H1 (cell line): ENCODE results near the gene ATP11C. TPM values are rescaled to one million over a fixed set of nuclear protein-coding genes. Genes with fewer than 3 reads are reported as not detected.

ENCODE experiments used
- CTCF ChIA-PET: fragments of 300-600 bp; sonication (Branson Sonifier 250); formaldehyde crosslinking; loops from one replicate; lab custom pipeline; 2021; ENCODE audit not compliant: partially characterized antibody; lab: Charles Lee
- POLR2A ChIA-PET: fragments of 300-600 bp; sonication (Branson Sonifier 250); formaldehyde crosslinking; loops from one replicate; lab custom pipeline; 2021; ENCODE audit warnings: inconsistent platforms; ENCODE audit not compliant: partially characterized antibody; lab: Charles Lee
- DNase-seq, 2 experiments: peaks; one replicate each; pipeline versions ENCODE4 v3.0.0 to v3.0.0-alpha.2; 2010 to 2022; ENCODE audit warnings: low spot score in 2 of 2, low read depth in 1 of 2, mixed read lengths in 1 of 2
- FAIRE-seq: peaks from 2 replicates; lab custom pipeline; 2011; peaks lifted over from hg19 to GRCh38; lab: Jason Lieb, UNC
- H2AFZ ChIP-seq: 2 replicates; pipeline ENCODE4 v1.8.1; 2012; ENCODE audit warnings: low read length, inconsistent platforms
- H2AK5ac ChIP-seq: 2 replicates; pipeline ENCODE4 v1.6.1; 2013; ENCODE audit warnings: low read depth, low read length
- H2BK120ac ChIP-seq: replicated peaks from 2 replicates; pipeline ENCODE3; 2013; ENCODE audit warnings: low read depth, low read length, inconsistent platforms
- H2BK12ac ChIP-seq: 2 replicates; pipeline ENCODE4 v1.6.1; 2013; ENCODE audit warnings: low read depth, low read length
- H2BK15ac ChIP-seq: 2 replicates; pipeline ENCODE4 v1.6.1; 2013; ENCODE audit warnings: low read length
- H2BK20ac ChIP-seq: 2 replicates; pipeline ENCODE4 v1.6.1; 2013; ENCODE audit warnings: low read length
- H2BK5ac ChIP-seq: 2 replicates; pipeline ENCODE4 v1.6.1; 2013; ENCODE audit warnings: low read depth, low read length
- H3K14ac ChIP-seq: 2 replicates; pipeline ENCODE4 v1.6.1; 2013; ENCODE audit warnings: inconsistent platforms; ENCODE audit not compliant: insufficient read length
- H3K18ac ChIP-seq: 2 replicates; pipeline ENCODE4 v1.6.1; 2013; ENCODE audit warnings: low read length; ENCODE audit errors: extremely low read depth
- H3K23ac ChIP-seq: 2 replicates; pipeline ENCODE4 v1.6.1; 2013; ENCODE audit warnings: inconsistent platforms; ENCODE audit not compliant: insufficient read length
- H3K23me2 ChIP-seq: 2 replicates; pipeline ENCODE4 v1.6.1; 2013; ENCODE audit warnings: low read depth, low read length
- H3K27ac ChIP-seq: 2 replicates; pipeline ENCODE4 v1.6.1; 2011; ENCODE audit warnings: low read depth, low read length, inconsistent platforms
- H3K27me3 ChIP-seq, 4 experiments: replicated peaks in 1 of 4; 1 replicate in 1 of 4; 2 replicates in 3 of 4; pipeline versions ENCODE4 v1.6.1 to v1.8.1; 2011 to 2013; ENCODE audit warnings: low read length in 3 of 4, mild to moderate bottlenecking in 3 of 4, inconsistent platforms in 2 of 4, mixed read lengths in 2 of 4, moderate library complexity in 1 of 4; ENCODE audit not compliant: control insufficient read depth in 3 of 4, insufficient read depth in 3 of 4; ENCODE audit errors: extremely low read depth in 1 of 4
- H3K36me3 ChIP-seq, 4 experiments: 2 replicates each; pipeline versions ENCODE4 v1.6.1 to v1.8.1; 2011 to 2013; ENCODE audit warnings: mild to moderate bottlenecking in 4 of 4, low read length in 3 of 4, moderate library complexity in 2 of 4, control low read depth in 1 of 4, inconsistent platforms in 1 of 4; ENCODE audit not compliant: insufficient read depth in 4 of 4, control insufficient read depth in 2 of 4
- H3K4ac ChIP-seq: replicated peaks from 2 replicates; pipeline ENCODE3; 2013; ENCODE audit warnings: low read length, low read depth, mixed read lengths, inconsistent platforms; ENCODE audit not compliant: insufficient read length
- H3K4me1 ChIP-seq, 4 experiments: replicated peaks in 1 of 4; 1 replicate in 1 of 4; 2 replicates in 3 of 4; pipeline versions ENCODE4 v1.6.1 to v1.8.1; 2011 to 2013; ENCODE audit warnings: low read length in 3 of 4, inconsistent platforms in 2 of 4, mixed read lengths in 1 of 4; ENCODE audit not compliant: insufficient read depth in 4 of 4, control insufficient read depth in 3 of 4
- H3K4me2 ChIP-seq, 2 experiments: 2 replicates each; pipeline versions ENCODE4 v1.6.1 to v1.8.1; 2011 to 2013; ENCODE audit warnings: low read depth in 2 of 2, low read length in 2 of 2, control low read depth in 1 of 2, inconsistent platforms in 1 of 2, mild to moderate bottlenecking in 1 of 2; ENCODE audit not compliant: insufficient read depth in 1 of 2
- H3K4me3 ChIP-seq, 4 experiments: fragments of 200-600, 300-600 bp in 1 of 4; sonication (generic), shearing (Covaris generic), sonication (Bioruptor Twin) in 1 of 4; 2 replicates each; pipeline versions ENCODE4 v1.5.1 to v1.8.1; 2011 to 2016; ENCODE audit warnings: low read length in 4 of 4, low read depth in 3 of 4, control low read depth in 2 of 4, inconsistent platforms in 2 of 4, mild to moderate bottlenecking in 2 of 4, mixed read lengths in 1 of 4, moderate library complexity in 1 of 4; ENCODE audit not compliant: insufficient read depth in 2 of 4; ENCODE audit errors: extremely low read depth in 1 of 4
- H3K56ac ChIP-seq: replicated peaks from 2 replicates; pipeline ENCODE3; 2013; ENCODE audit warnings: low read depth, mild to moderate bottlenecking, mixed read lengths, low read length, inconsistent platforms; ENCODE audit not compliant: insufficient read length
- H3K79me1 ChIP-seq: 2 replicates; pipeline ENCODE4 v1.6.1; 2013; ENCODE audit warnings: low read depth, low read length, control low read depth
- H3K79me2 ChIP-seq, 2 experiments: 2 replicates each; pipeline versions ENCODE4 v1.6.1 to v1.8.1; 2012 to 2013; ENCODE audit warnings: low read length in 2 of 2, mild to moderate bottlenecking in 2 of 2, inconsistent platforms in 1 of 2; ENCODE audit not compliant: insufficient read depth in 2 of 2, control insufficient read depth in 1 of 2
- H3K9ac ChIP-seq, 4 experiments: replicated peaks in 1 of 4; 1 replicate in 1 of 4; 2 replicates in 3 of 4; pipeline versions ENCODE4 v1.6.1 to v1.8.1; 2011 to 2013; ENCODE audit warnings: low read depth in 3 of 4, low read length in 3 of 4, control low read depth in 2 of 4, mild to moderate bottlenecking in 2 of 4, moderate library complexity in 2 of 4, inconsistent platforms in 1 of 4; ENCODE audit errors: extremely low read depth in 1 of 4
- H3K9me3 ChIP-seq, 2 experiments: 2 replicates each; pipeline versions ENCODE4 v1.6.1 to v1.8.1; 2012 to 2013; ENCODE audit warnings: mild to moderate bottlenecking in 2 of 2, moderate library complexity in 2 of 2, control low read depth in 1 of 2, inconsistent platforms in 1 of 2, low read depth in 1 of 2, low read length in 1 of 2, mixed read lengths in 1 of 2; ENCODE audit not compliant: insufficient read depth in 2 of 2
- H4K20me1 ChIP-seq, 2 experiments: replicated peaks in 1 of 2; 2 replicates each; pipeline versions ENCODE3 to v1.8.1; 2011 to 2013; ENCODE audit warnings: inconsistent platforms in 2 of 2, low read length in 2 of 2, mild to moderate bottlenecking in 1 of 2; ENCODE audit not compliant: insufficient read depth in 2 of 2, control insufficient read depth in 1 of 2
- H4K5ac ChIP-seq: 2 replicates; pipeline ENCODE4 v1.6.1; 2013; ENCODE audit warnings: low read length, low read depth, mixed read lengths, inconsistent platforms; ENCODE audit not compliant: insufficient read length
- H4K8ac ChIP-seq: 2 replicates; pipeline ENCODE4 v1.8.0; 2013; ENCODE audit warnings: mild to moderate bottlenecking, moderate library complexity, low read length, inconsistent platforms; ENCODE audit not compliant: insufficient read depth; ENCODE audit errors: extremely low read depth
- H4K91ac ChIP-seq: replicated peaks from 2 replicates; pipeline ENCODE3; 2013; ENCODE audit warnings: low read length, mixed read lengths, inconsistent platforms; ENCODE audit not compliant: insufficient read length
- ASH2L ChIP-seq: fragments of 200-600, 300-600 bp; sonication (generic); IDR thresholded peaks from one replicate; pipeline ENCODE4 v1.7.1; 2017; ENCODE audit warnings: low read length
- BRCA1 ChIP-seq: IDR thresholded peaks from 2 replicates; pipeline ENCODE4 v1.6.1; 2012; ENCODE audit warnings: low read depth, low read length, improper control_type of control experiment
- GABPA ChIP-seq: IDR thresholded peaks from 2 replicates; pipeline ENCODE4 v1.6.1; 2011; ENCODE audit warnings: mild to moderate bottlenecking, low read length, moderate library complexity, borderline replicate concordance; ENCODE audit not compliant: insufficient read depth
- SAP30 ChIP-seq: fragments of 300-600 bp; sonication (generic); IDR thresholded peaks from 2 replicates; pipeline ENCODE4 v1.7.1; 2012; ENCODE audit warnings: low read length, moderate library complexity, mild to moderate bottlenecking, inconsistent platforms; ENCODE audit not compliant: insufficient read depth, insufficient replicate concordance
- SRF ChIP-seq: IDR thresholded peaks from 2 replicates; pipeline ENCODE4 v1.6.1; 2011; ENCODE audit warnings: mild to moderate bottlenecking, low read depth, low read length, moderate library complexity
- TCF12 ChIP-seq: IDR thresholded peaks from 2 replicates; pipeline ENCODE4 v1.6.1; 2011; ENCODE audit warnings: low read depth, mild to moderate bottlenecking, low read length
- polyA plus RNA-seq, 7 experiments: library from polyadenylated mRNA; depleted of rRNA in 3 of 7; stranded (reverse) in 5 of 7; unstranded in 2 of 7; fragments of >200 nt in 5 of 7; fragments of 200-250 nt in 2 of 7; gene quantifications; 1 replicate in 5 of 7; 2 replicates in 1 of 7; 4 replicates in 1 of 7; pipeline versions ENCODE4 v1.2.1 to v1.2.3, GENCODE V29; 2011 to 2013; ENCODE audit warnings: missing spikeins in 2 of 7, mixed read lengths in 2 of 7
- total RNA-seq: library from RNA; stranded (reverse); fragmentation: NEBNext Ultra II Directional; extraction: Animal tissue kit (Norgen Biotek cat#: 25700); gene quantifications from 2 replicates; pipeline ENCODE4 v1.2.1, GENCODE V29; 2021

Gene ATP11C
- total and polyA plus RNA-seq, 2 of the 8 experiments (the other 6 are each of a cell fraction or from before 2014, with no cell fraction given) = 14.7 to 52.1 TPM

DNA sequence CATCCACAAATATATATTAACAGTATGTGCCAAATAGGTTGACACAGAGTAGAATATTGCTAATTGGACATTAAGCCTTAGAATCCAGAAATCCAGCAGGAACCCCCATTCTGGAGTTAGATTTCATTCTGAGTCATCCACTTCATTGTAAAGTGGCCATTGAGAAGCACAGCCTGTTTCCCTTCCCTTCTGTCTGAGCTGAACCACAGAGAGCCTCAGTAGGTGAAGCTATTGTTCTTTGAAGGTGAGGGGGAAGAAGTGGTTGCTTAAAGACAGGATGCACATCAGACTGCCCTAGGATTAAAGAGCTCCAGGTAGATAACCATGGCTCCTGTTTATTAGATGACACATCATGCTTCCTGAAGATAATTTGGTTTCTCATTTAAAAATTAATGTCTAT lies 194.3 kb downstream of the ATP11C start:
- H2AFZ ChIP-seq = no peak overlapping the region
- H3K27ac ChIP-seq = no peak overlapping the region
- H3K4me2 ChIP-seq = no peak overlapping the region
- H4K20me1 ChIP-seq = no peaks in the 10 kb centered on the region
- ChIA-PET CTCF (interaction anchor here (1.7 kb wide), 1 partner anchor 13 kb away, joined by 6 read pairs; no protein-coding TSS in a partner anchor), POLR2A (no interaction called here)
- H3K23ac ChIP-seq = no peak overlapping the region
- H3K4me1 ChIP-seq = no peaks in the 10 kb centered on the region
- H3K4ac ChIP-seq = no peak overlapping the region
- no peak overlapping the region for H2BK120ac ChIP-seq
- no peak overlapping the region for H2BK20ac ChIP-seq
- H2BK5ac ChIP-seq = no peak overlapping the region
- FAIRE-seq = peak; percentile 42
- H2BK12ac ChIP-seq = no peak overlapping the region
- H3K27me3 ChIP-seq = no peaks in the 10 kb centered on the region
- H3K56ac ChIP-seq = no peak overlapping the region
- no peak overlapping the region for H3K18ac ChIP-seq
- TF ChIP-seq GABPA (no peak), ASH2L (no peak), TCF12 (no peak), SAP30 (no peak), SRF (no peak), BRCA1 (no peak)
- H3K9me3 ChIP-seq = no peaks in the 10 kb centered on the region
- H4K8ac ChIP-seq = no peak overlapping the region
- no peak overlapping the region for H3K14ac ChIP-seq
- no peak overlapping the region for H2AK5ac ChIP-seq
- H2BK15ac ChIP-seq = no peak overlapping the region
- H4K5ac ChIP-seq = no peak overlapping the region
- DNase-seq = no peak
- no peak overlapping the region for H3K4me3 ChIP-seq
- H3K79me1 ChIP-seq = no peaks in the 10 kb centered on the region
- peaks cover 0 to 3% (median 1%) of the 10 kb centered on the region in 4 experiments; a peak in 2 of 8 replicates for H3K36me3 ChIP-seq
- no peaks in the 10 kb centered on the region for H3K23me2 ChIP-seq
- no peak overlapping the region for H4K91ac ChIP-seq
- no peak overlapping the region for H3K9ac ChIP-seq
- no peaks in the 10 kb centered on the region for H3K79me2 ChIP-seq
